ENCODE data around the gene MAP3K21.
A peak's percentile ranks its signal among the peaks of the same experiment; 100 is the strongest.

MAP3K21 gene

DNA sequence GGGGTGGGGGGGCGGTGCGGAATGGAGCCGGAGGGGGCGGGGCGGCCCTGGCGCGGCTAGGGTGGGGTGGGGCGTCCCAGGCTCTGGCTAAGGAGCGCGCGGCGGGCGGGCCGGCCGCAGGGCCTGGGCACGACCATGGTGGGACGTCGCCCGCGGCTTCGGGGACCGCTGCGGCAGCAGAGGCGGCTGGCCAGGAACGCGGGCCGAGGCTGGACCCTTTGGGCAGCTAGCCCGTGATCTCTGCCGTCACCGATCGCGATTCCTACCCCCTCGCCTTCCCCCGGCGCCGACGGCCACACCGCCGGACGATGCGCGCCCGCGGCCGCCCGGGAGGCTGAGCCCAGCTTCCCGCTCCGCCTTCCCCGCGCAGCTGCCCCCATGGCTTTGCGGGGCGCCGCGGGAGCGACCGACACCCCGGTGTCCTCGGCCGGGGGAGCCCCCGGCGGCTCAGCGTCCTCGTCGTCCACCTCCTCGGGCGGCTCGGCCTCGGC, at the start of gene MAP3K21:
MAP3K21 (plus strand) TSS at position 74 of the 491 bp plus-strand sequence; CDS start at position 379, 305 bp downstream.
- DNase-seq (ENCODE audit: low spot score) = peak; percentile 56

DNA sequence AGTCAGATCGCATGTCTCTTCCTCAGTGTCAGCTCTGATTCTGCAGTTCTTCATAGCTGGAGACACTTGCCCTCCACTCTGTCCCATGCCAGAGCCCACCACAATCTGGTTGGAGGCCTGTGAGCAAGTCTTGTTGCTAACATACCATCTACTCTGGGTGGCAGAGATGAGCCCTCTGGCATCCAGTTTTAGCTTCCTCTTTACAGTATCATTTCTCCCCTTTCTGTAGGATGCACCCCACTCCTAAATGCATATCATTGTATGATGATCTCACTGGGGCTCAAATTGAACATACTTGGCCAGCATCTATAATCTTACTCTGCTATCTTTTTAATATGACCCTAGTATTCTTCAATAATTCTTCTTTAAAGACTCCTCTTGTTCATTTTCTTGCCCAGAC, 48.9 kb upstream of the MAP3K21 start:
- no peak for DNase-seq (ENCODE audit: low spot score)

DNA sequence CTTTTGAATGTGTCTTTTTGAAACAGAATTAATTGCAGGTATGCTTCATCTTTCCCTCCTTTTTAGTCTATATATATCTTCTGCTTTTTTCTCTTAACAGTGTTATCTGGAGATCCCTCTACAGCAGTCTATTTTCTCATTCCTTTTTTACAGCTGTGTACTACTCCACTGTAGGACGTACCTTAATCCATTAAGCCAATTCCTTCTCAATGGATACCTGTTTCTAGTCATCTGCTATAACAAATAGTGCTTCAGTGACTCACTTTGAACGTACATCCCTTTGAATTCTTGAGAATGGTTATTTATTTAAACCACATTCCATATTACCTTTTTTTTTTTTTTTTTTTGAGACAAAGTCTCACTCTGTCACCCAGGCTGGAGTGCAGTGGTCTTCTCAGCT, 47.6 kb upstream of the MAP3K21 start:
- DNase-seq (ENCODE audit: low spot score) = no peak

- DNase-seq (ENCODE audit: low spot score) = no peak
Observed at GRCh38 chr1:233281711-233282581, 45.6 kb upstream of the MAP3K21 start.

GRCh38 chr1:233282582-233282886, 45.0 kb upstream of the MAP3K21 start:
- no peak for DNase-seq (ENCODE audit: low spot score)

DNA sequence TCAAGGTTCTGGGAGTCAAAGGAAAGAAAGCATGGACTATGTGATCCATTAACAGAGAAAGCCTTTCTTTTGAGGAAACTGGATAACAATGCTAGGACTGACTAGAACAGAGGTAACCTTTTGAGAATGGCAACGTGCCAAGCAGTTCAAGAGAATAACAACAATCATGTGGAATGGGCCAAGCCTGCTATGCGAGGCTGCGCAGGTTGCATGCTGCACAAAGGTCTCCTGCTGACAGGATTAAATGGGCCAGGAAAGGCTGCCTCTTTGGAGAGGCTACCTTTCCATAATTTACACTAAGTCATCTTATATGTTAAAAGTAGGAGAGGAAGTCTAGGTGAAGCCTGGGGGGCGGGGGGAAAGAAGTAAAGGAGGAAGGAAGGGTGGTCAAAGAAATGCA, 37.8 kb upstream of the MAP3K21 start:
- no peak for DNase-seq (ENCODE audit: low spot score)

- no peak for DNase-seq (ENCODE audit: low spot score)
Observed at GRCh38 chr1:233290396-233291034, 37.0 kb upstream of the MAP3K21 start.

DNA sequence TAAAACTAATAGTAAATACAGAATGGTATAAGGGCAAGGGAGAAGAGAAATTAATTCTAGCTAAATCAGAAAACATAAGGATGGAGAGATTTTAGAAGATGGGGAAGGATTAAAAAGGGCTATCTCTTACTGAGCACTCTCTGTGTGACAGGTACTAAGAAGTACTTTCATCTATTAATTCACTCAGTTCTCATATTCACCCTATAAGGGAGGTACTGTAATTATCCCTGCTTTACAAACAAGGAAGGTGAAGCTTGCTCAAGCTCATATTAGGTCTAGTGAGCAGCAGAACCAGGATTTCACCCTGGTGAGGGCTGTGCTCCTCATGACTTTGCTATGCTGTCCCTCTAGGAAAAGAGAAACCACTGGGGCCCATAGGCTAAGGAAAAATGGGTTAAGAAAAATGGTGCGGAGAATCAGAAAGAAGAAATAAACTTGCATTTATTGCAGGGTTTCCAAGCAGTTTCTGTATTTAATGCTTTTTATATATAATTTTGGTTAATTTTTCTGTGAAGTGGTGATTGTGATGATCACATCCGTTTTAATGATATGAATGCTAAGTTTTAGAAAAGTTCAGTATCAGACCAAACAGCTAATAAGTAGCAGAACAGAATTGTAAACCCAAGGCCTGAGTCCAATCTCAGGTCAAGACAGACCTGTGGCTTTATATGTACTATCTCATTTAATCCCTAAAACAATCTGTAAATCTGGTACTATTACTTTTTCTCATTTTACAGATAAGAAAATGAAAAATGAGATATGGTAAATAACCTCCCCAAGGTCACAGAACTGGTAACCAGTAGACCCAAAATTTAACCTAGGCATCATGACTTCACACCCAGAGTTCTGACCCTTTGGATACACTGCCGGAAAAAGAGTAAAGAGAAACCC, 33.7 kb upstream of the MAP3K21 start:
- no peak for DNase-seq (ENCODE audit: low spot score)

DNA sequence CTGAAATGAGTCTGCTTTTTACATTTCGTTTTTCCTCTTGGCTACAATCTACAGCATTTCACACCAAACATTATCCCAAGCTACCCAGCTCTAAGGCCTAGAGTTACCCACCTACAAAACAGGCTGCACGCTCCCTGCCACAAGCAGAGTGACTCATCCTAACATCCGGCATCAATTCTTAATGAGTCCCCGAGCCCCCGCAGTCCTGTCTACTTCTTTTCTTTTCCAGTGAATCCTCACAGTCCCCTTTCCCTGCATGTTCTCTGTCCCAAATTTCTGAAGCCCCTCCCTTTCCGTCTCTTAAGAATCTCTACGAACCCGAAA, 32.6 kb upstream of the MAP3K21 start:
- DNase-seq (ENCODE audit: low spot score) = peak; percentile 82

- peak; percentile 85 for DNase-seq (ENCODE audit: low spot score)
Observed at GRCh38 chr1:233295237-233295974, 32.1 kb upstream of the MAP3K21 start, which contains the start of gene PCNX2. Gene PCNX2 (minus strand): TSS chr1:233295725. CDS start chr1:233295478, 247 bp downstream.

DNA sequence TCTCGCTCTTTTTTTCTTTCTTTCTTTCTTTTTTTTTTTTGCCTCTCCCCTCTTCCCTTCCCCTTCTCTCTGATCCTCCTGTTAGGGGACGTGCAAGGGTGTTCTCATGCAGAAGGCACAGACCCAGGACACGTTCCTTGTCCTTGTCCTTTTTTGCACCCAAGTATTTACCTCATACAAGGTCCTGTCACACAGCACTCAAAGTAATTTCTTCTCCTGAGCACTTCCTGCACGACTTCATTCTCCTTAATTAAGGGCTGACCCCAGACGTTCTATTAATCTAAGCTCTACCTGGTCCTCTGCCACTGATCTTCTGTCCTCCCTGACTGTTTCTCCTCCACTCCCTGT, 31.6 kb upstream of the MAP3K21 start:
- DNase-seq (ENCODE audit: low spot score) = no peak

DNA sequence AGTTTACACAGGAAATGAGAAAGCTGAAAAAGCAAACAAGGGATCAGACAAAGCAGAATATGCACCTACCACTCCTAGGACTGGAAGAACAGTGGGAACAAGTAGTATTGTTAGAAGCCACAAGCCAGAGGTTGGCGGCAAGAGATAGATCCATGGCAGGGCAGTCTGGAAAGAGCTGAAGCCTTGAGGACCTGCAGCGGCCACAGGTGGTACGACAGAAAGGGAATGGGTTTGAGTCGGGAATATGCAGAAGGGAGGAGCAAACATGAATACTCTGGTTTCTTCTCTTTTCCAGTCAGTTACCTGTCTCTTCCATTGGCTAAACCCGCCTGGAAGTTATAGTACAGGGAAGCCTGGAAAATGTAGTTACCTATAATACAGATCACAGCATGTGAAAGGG, 28.1 kb upstream of the MAP3K21 start:
- DNase-seq (ENCODE audit: low spot score) = no peak

DNA sequence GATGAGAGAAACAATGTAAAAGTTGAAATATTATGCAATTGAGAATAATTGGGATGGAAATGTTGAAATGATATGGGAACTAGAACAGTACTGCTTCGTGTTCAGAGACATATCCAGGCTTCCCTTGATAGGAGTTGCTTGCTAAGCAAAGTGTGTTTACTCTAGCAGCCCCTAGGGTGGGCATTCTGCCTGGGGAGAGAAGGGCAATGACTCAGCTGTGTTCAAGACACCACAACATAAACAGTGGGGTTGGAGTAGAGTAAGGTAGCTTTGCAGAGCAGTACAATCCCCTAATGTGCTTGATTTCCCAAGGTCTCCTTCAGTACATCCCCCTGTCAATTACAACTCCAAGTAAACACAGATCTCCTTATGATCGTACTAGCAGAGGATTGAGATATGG, 27.2 kb upstream of the MAP3K21 start:
- DNase-seq (ENCODE audit: low spot score) = no peak

DNA sequence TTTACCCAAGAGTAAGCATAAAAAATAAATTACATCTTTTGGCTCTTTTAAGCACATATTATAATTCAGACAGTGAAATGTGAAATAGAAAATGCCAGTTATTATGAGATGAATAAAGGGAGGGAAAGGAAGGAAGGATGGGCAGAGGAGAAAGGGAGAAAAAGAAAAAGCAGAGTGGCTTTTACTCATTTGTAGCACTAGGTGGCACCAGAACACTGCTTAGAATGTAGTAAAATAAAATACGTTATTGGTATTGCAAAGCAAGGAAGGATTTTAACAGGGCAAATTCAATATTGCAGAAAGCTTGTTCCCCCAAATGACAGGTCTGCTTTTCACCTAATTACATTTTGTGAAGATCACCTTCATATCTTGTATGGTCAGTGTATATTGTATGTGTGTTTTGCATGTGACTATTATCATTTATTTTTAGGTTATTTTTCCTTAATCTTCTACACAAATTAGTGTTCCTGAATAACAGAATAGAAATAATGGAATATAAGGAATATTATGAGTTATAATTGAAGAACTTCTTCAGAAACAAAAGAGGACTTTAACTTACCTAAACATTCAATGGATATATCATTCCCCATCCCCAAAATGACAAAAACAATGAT, 22.9 kb upstream of the MAP3K21 start:
- DNase-seq (ENCODE audit: low spot score) = peak; percentile 23

DNA sequence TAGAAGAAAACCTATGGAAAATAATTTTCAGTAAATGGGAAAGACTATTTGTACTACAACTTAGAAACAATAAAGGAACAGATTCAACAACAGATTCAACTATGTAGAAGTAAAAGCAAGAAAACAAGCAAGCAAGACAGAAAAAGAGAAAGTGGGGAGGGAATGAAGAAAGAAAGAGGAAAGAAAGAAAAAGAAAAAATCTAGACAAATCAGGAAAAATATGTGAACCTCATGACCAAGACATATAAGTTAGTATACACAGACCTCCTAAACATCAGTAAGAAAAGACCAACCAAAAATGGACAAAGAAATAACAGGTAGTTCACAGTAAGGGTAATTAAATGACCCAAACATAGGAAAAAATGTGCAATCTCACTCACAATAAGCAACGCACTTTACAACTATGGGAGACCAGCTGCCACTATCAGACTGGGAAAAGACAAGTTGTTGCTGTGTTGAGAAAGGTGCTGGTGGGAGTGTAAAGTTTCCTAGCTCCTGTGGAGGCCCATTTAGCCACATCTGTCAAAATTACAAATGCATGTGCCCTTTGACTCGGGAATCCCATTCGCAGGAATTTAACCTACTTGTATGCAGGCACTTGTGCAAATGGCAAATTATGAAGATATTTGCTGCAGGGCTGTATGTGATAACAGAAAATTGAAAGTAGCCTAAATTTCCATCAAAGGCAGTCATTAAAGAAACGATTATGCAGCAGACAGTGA, 13.9 kb upstream of the MAP3K21 start:
- DNase-seq (ENCODE audit: low spot score) = no peak

DNA sequence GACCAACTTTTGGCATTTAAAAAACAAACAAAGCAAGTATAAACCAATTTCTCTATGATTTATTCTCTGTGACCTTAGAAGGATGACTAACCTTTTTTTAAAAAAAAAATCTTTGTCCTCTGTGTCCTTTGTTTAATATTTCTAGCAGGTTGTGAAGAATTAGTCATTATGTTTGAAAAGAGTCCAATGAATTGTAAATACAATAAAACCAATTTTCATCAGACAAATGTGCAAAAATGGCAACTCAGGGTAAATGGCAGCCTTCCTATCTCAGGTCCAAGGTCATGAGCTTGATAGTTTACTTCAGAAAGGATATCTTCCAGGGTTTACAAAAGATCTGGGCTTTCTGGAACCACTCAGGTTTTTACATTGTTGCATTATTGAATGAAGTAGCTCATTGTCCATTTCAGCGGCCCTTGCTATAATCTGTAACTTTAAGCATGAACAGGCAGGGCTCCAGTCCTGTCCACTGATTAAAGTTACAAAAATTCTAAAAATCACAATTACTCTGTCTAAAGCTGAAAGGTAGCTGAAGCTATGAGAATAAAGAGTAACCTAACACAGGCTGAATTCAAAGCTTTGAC, 11.7 kb upstream of the MAP3K21 start:
- DNase-seq (ENCODE audit: low spot score) = no peak

GRCh38 chr1:233316473-233316872, 11.1 kb upstream of the MAP3K21 start:
- DNase-seq (ENCODE audit: low spot score) = no peak

- DNase-seq (ENCODE audit: low spot score) = no peak
Observed at GRCh38 chr1:233319272-233319671, 8.3 kb upstream of the MAP3K21 start.

DNA sequence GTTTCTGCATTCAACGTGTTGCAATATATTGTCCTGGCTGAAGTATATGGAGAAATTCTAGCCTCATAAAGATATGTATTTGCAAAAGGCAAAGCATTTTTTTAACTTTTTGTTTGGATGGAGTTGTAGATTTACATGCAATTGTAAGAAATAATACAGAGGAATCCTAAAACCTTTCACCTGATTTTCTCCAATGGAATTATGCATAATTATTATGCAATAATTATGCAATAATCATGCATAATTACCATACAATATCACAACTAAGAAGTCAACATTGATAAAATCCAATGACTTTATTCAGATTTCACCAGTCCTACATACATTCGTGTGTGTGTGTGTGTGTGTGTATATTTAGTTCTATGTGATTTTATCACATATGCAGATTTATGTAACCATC, 7.5 kb upstream of the MAP3K21 start:
- DNase-seq (ENCODE audit: low spot score) = no peak

GRCh38 chr1:233323718-233324117, 3.8 kb upstream of the MAP3K21 start:
- no peak for DNase-seq (ENCODE audit: low spot score)
